Erythroblast (primary cell): ENCODE results near the gene DCAF15.

Experiments
- GATA1 ChIP-seq: IDR thresholded peaks from 2 replicates; pipeline ENCODE4 v1.6.1; 2011; ENCODE audit warnings: low read depth, mild to moderate bottlenecking, control low read depth, low read length, moderate library complexity
- POLR2A ChIP-seq: IDR thresholded peaks from 2 replicates; pipeline ENCODE4 v1.6.1; 2011; ENCODE audit warnings: mild to moderate bottlenecking, low read length

GRCh38 chr19:13981988-13982501 lies 29.7 kb downstream of the DCAF15 start:
- TF ChIP-seq POLR2A (no peak), GATA1 (no peak)
